CD4-positive, alpha-beta T cell treated with Interleukin-1 beta for 1 hour (primary cell): ENCODE measurements around the gene ALDH18A1.
A peak's percentile ranks its signal among the peaks of the same experiment; 100 is the strongest.
"Not testable (repeated sequence)": the region's sequence is repeated elsewhere in the genome, so short reads cannot be mapped to it uniquely, and the experiment has no call there.

ENCODE experiments used
- DNase-seq, 2 donors: peaks; one replicate each; pipeline ENCODE4 v3.0.0-alpha.2; 2020 to 2022

The ALDH18A1 gene

DNA sequence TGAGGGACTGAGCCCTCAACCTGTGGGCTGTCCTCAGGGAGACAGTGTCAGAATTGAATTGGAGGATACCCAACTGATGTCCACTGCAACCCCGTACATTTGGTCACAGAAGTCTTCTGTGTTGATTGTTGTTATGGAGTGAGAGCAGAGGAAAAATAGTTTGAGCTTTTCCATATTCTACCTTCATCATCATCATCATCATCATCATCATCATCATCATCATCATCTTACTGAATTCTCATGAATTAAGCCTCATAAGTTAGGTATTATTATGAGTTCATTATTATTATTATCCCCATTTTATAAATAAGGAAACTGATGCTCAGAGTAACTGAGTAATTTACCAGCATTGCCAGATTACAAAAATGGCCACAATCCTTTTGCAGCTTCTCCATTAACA is 8.4 kb downstream of the ALDH18A1 start:
- no peak for DNase-seq

DNA sequence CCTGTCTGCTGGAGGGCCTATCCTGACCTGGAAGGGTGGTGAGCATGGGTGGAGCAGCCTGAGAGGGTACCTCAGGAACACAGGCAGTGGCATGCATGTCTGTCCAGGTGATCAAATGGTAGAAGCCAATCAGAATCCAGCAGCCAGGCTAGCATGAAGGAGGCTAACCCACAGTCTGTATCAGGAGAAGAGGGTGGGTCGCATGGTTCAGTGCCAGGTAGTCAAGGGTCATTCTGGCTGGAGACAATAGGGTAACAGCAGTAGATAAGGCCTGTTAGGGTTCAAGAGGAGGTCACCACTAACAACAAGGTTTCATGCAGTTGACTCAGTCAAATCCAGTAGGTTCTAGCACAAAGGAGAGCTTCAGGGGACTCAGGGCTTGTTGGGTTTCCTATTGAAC is 10.4 kb downstream of the ALDH18A1 start:
- DNase-seq = no peak

DNA sequence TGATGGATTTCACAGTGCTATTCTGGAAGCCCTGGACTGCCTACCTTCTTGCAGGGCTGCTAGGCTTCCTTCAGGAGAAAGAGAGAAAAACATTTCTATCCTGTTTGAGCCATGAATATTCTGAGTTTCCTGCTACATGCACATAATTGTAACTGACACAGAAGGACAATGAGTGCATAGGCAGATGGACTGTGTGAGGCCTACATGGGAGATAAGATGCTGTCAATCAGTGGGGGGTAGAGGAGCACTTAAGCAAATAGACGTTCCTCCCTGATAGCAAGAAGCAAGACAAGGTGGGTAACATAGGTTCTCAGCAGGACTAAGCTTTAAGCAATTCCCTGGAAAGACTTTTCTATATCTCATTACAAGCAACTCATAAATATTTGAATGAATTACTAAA is 11.6 kb downstream of the ALDH18A1 start:
- no peak for DNase-seq

DNA sequence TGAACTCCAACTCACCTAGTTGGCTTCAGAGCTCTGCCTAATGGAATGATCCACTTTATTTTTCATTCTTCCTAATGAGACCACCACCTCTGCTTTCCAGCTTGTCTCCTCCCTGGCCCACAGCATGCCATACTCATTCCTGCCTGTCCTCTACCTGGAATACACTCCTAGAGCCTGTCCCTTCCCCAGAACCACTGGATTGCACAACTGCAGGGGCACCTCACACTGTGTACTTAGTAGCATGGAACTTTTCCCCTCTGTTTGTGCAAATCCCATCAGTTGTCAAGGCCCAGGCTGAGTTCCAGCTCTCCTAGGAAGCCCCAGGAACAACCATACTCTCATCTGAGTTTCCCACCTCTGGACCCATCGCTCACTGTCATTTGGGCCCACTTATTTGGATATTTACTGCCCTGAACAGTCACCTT is 15.6 kb downstream of the ALDH18A1 start:
- DNase-seq = no peak

DNA sequence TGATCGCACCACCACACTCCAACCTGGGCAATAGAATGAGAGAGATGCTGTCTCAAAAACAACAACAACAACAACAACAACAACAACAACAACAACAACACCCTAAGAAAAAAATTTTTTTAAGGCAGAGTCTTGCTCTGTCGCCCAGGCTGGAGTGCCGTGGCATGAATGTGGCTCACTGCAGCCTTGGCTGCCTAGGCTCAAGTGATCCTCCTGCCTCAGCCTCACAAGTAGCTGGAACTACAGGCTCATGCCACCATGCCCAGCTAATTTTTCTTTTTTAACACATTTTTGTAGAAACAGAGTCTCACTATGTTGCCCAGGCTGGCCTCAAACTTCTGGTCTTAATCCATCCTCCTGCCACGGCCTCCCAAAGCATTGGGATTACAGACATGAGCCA is 18.6 kb downstream of the ALDH18A1 start:
- DNase-seq = no peak

DNA sequence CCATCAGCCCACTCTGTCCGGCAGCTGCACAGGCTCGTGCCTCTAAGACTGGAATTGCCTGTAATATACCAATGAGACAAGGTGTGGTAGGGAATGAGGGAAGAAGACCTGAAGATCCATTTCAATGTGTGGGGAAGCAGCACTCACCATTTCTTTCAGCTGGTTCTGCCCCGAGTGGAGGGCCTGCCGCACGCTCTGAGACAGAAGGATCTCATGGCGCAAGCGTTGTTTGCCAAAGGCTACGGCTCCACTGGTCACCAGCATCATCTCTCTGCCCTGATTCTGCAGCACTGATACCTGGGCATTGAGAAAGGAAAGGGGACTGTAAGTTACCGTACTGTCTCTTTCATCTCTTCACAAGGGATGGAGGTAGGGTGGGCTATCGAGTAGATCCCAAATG is 19.4 kb downstream of the ALDH18A1 start:
- DNase-seq = no peak

DNA sequence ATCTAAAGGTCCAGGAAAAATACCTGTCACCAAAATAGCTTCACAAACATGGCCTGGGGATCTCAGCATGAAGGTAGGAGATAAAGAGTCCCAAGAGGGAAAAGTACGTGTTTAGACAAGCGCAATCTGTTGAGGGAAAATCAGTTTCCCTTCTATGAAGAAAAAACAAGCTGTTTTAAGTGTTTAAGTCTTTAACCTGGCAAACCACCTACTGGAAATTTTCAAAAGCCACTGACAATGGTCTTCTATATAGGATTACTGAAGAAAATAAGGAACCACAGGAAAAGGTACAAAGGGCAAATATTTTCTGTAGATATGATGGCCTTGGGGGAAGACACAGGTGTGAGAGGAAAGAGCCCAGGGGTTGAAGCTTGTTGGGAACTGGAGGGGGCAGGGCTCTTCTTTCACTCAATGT is 21.2 kb downstream of the ALDH18A1 start:
- DNase-seq = no peak

DNA sequence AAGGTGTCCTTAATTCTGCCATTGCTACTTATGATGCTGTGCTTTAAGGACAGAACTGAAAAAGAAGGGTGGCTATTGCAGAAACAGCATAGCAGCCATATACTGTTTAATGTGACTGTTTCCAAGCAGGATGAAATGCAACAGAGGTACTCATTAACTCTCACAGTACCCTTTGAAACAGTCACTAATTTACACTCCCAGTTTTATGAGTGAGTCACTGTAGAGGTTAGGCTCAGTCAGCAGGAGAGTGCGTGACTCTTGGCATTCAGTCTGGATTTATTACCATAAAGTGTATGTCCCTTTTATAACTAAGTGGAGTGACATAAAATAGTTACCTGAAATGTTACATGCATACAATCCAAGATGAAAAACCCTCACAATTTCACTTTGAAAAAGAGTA is 27.7 kb downstream of the ALDH18A1 start:
- DNase-seq = no peak

DNA sequence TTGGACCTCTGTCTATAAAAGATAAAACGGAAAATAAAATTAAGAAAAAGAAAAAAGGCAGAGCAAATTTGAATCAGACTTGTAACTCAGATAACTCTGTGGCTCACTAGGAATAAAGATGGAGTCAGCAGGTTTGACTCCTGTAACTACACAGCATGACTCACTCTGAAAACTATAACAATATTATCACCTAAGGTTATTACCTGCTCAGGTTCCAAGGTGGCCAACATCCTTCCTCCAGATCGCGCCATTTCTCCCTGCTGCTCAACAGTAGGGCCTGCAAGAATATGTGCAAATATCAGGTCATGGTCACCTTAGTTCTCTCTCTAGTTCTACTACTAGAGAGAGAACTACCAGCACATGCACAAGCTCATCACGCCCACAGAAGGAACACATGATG is 30.0 kb downstream of the ALDH18A1 start:
- DNase-seq = no peak

DNA sequence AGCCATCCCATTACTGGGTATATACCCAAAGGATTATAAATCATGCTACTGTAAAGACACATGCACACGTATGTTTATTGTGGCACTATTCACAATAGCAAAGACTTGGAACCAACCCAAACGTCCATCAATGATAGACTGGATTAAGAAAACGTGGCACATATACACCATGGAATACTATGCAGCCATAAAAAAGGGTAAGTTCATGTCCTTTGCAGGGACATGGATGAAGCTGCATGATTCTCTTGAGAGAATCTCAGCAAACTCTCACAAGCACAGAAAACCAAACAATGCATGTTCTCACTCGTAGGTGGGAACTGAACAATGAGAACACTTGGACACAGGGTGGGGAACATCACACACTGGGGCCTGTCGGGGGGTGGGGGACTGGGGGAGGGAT is 36.1 kb downstream of the ALDH18A1 start:
- not testable (repeated sequence) for DNase-seq

DNA sequence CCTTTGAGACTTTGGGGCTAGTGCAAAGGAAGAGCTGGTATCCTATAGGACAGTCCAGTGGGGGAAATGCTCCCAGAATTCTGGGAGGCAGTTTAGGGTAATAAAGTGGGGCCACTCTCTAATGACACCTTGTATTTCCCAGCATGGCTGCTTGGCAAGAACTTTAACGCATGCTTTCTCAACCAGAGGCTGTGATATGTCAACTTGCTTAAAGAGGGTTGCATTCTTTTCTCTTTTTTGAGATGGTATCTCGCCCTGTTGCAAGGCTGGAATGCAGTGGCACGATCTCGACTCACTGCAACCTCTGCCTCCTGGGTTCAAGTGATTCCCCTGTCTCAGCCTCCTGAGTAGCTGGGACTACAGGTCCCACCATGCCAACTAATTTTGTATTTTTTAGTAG is 38.4 kb downstream of the ALDH18A1 start:
- no peak for DNase-seq

DNA sequence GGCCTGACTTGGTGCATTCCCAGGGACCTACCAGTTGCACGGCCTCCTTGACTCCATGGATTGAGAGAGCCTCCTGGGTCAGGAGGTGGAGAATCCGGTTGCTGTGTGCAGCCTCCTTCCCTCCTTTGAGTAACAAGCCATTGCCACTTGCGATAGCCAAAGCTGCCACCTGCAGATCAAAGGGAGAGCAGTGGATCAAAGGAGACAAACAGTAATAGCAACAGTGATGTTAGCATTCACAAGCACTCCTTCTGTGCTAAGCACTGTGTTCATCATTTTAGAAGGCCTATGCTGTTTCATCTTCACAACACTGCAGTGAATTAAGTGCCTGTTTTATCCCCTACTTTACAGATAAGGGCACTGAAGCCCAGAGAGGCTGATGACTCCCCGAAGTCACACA is 40.1 kb downstream of the ALDH18A1 start:
- DNase-seq = no peak

DNA sequence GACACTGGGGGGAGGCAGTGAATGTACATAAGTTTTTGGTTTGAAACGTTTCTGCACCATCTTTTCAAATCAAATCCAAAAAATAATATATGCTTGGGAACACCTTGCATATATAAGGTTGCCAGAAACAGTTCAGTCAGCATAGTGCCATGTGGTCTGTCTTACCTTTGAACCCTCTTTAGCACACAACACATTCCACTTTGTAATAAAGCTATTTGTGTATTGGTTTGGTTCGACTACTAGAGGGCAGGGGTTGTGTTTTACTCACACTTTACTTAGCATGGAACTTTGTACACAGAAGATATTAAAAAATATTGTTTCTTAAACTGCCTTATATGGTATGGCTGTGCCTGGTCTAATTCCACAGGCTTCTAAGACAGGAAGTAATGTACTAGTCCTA is 43.2 kb downstream of the ALDH18A1 start:
- DNase-seq = no peak

DNA sequence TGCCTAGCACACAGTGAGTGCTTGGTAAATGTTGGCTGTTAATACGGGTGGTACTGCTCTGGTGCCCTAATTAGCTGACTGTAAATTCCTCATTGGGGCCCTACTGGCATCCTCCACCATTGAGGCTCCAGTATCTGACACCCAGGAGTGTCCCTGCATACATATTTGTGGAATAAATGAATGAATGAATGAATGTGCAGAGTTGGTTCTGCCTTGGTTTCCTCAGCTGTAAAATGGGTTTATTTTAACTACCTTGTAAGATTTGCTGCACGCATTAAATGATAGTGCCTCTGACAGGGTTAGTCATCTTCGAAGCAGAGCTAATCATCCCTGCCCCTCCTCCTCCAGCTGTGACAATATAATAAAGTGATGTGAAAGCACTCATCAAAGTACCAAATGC is 45.8 kb downstream of the ALDH18A1 start:
- DNase-seq = no peak

DNA sequence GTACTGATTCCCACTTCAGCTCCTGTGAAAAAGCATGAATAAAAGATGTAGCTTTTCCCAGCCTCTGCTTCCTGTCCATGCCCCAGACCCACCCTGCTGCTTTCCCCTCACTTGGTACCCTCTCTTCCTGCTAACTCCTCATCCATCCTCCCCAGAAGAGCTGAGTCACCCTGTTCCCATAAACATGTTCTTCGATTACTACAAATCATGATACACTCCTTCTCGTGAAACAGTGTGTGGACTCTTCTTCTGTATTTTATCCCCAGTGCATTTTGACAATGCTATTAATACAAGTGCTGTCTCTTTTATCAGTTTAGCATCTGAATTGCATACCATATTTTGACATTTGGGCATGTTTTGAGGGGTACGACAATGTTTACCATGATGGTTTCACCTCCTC is 49.6 kb downstream of the ALDH18A1 start:
- no peak for DNase-seq

DNA sequence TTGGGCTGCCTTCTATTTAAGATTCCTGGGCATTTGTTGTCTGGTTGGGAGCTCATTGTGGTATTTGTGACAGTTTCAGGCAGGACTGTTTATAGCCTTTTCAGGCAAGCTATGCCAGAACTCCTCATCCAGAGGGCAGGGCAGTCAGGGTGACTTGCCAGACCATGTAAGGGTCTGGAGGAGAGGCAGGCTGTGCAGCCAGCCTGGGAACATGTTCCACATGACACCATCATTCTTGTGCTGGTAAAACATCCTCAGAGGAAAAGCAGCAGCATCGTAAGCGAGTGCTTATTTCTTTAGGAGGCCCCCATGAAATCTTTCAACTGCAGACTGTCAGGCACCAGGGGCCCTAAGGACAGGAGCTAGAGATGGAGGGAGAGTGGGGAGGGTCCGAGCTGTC is 51.3 kb downstream of the ALDH18A1 start:
- DNase-seq = no peak

DNA sequence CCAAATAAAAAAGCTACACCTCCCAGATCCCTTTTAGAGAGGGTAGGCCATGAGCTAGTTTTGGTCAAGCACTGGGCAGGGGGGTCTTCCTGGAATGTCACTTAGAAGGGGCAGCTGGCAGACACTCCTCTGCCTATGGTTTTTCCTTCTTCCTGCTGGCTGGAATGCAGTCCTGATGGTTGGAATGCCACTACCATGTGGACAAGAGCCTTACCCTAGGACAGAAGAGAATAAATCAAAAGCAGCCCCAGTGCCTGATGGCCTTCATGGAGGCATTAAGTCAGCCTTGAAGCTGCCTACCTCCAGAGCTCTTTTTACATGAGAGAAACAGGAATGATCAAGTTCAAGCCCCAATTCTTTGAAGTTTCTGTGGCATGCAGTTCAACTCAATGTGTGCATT is 51.9 kb downstream of the ALDH18A1 start:
- no peak for DNase-seq

DNA sequence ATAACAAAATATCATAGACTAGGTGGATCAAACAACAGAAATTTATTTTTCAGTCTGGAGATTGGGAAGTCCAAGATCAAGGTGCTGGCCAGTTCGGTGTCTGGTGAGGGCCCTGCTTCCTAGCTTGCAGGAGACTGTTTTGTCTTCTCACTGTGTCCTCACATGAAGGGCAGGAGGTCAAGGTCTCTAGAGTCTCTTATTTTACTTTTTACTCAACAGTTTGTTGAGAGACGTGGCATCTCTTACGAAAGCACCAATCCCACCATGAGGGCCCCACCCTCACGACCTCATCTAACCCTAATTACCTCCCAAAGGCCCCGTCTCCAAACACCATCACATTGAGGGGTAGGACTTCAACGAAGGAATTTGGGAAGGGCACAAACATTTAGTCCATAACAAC is 54.1 kb downstream of the ALDH18A1 start:
- no peak for DNase-seq

DNA sequence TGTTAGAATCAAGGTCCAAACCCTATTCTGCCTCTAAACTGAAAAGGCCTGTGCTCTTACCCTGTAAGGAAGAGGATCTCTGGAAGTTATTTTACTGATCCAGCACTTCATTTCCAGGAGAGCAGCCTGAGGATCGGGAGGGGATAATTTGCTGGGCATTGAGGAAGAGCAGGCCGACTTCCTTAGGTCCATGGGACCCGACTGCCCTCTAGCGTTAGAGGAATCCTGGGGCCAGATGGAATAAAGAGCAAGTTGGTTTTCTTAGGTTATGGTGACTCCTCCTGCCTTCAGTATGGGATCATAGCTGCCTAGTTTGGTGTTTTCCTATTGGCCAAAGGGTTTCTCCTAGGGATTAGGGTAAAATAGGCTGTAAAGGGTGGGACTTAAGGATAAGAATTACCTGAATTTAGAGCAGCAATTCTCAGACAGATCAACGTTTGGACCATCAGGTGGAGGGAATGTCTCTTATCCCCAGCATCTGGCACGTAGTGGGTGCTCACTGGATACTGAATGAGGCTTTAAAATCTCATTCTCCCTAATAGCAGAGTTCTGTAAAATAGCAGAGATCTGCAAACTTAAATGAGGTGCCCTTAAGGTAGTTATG is 55.3 kb downstream of the ALDH18A1 start:
- peak; percentile 39 to 46 for DNase-seq

DNA sequence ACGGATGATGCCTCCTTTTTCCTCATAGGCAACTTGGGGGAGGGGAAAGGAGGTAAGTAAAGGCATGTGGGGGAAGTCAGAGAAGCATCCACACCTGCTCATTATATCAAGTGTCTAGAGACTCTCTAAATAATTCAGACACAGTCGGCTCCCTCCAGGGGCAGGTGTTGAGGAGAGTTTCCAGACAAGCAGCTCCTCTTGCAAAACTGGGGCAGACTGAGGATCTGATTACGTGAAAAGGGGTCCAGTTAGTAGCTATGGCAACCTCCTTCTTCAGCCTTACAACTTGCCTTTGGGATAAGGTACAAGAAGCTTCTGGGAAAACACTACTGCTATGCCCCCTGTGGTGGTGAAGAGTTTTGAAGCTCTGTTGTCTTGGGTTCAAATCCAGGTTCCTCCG is 56.4 kb downstream of the ALDH18A1 start:
- no peak for DNase-seq

DNA sequence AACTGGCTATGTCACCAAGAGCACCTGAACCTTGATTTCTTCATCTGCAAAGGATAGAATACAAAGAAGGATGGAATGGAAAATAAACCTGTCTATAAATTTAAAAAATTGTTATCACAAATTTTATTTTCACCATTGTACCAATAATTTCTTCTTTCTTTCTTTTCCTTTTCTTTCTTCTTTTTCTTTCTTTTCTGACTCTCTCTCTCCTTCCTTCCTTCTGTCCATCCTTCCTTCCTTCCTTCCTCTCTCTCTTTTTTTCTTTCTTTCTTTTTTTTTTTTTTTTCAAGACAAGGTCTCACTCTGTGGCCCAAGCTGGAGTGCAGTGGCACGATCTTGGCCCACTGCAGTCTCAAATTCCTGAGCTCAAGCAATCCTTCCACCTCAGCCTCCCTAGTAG is 58.7 kb downstream of the ALDH18A1 start:
- DNase-seq = no peak

DNA sequence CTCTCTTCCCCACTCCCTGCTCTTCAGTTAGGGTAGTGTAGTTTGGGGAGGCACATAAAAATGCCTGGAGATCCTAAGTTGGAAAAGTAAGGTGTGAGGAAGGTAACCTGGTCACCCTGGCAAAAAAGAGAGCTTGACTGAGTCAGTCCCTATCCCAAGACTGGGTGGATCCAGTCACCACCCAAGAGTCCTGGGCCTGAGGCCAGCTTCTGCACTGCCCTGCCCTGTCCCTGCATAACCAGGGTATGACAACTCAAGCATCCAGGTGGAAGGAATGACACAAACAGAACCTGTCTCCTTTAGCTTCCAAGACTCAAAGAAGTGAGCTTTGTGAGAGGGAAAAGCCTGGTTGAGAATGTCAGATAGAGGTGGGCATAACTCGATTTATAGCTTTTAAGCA is 68.5 kb downstream of the ALDH18A1 start:
- DNase-seq = no peak

DNA sequence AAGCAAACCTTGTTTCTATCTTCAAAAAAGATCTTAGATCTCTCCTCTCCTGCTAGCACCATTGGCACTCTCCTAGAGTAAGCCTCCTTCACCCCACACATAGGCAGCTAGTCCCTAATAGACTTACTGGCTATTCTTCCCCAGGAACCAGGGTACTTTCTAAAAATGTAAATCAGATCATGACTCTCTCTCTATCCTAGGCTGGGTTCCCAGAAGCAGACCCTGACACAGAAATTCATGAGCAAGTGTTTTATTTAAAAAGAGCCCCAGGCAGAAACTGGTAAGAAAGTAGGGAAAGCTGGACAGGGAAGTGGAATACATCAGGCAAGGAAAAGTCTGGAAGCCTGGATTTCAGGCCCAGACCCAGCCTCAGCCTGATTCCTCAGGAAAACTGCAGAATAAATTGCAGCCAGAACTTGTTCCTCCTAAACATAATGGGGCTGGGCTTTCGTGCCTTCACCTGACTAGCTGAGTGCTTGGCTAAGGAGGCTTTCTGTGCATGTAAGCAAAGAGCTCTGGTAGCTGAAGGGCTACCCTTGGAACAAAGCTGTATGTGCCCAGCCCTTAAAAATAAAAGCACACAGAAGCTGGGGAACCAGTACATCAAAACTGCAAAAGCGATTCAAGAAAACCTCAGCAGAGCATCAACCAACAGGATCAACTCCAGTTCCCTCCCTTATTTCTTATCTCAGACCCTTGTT is 76.5 kb downstream of the ALDH18A1 start:
- DNase-seq = no peak

DNA sequence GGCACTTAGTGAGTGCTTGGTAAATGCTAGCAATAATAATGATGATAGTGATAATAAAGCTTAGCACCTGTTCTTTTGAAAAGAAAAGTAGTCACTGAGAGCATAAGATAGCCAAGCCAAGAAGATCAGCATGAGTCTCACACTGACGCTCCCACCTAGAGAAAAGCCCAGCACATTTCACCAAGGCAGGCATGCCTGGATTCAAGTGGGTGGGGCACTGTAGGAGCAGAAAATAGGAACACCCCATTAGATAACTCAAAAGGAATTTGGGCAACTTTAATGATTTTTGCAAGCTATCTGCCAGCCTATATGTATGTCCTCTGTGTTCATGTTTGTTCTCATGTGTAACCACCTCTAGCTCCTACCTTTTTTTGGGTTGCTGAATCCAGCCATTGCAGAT is 77.2 kb downstream of the ALDH18A1 start:
- no peak for DNase-seq

DNA sequence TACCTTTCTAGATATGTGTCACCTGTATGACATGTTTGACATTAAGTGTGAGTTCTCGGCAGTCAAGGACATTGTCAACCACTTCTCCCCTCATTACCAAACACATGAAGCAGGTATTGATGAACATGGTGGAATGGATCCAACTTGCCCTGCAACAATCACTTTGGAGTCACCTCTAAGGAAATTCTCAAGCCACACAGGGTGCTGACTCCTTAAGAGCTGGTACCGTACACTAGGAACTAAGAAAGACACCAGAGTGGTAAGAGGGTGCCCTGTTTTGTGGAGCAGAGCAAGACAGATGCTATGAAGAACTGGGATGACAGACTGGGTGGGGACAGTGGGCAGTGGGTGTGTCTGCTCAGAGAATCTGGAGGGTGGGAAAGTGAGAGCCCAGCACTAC is 77.9 kb downstream of the ALDH18A1 start:
- no peak for DNase-seq
